ENCODE measurements around the gene RALGPS2.
"Not testable (repeated sequence)": the region's sequence is repeated elsewhere in the genome, so short reads cannot be mapped to it uniquely, and the experiment has no call there.

The RALGPS2 gene

GRCh38 chr1:178725466-178726086 is 532 bp downstream of the RALGPS2 start:
- no peak for DNase-seq

- no peak for DNase-seq
Observed at GRCh38 chr1:178726087-178726517, 1.1 kb downstream of the RALGPS2 start.

DNA sequence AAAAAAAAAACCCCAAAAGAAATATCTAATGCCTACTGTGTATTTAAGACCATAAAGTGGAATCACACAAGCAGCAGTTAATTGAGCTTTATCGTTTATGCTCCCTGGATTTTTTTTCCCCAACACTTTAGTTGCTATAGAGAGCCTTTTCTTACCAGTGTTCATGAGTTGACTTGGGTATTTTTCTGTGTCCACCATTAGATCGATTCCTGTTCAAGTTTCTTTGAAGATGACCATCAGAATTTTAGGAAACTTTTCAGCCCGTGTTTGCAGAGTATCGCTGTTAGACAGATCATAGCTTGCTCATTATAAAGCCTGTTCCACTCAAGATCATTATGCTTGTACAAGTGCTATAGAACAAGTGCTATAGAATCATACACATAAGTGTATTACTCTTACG is 1.5 kb downstream of the RALGPS2 start:
- DNase-seq = no peak

DNA sequence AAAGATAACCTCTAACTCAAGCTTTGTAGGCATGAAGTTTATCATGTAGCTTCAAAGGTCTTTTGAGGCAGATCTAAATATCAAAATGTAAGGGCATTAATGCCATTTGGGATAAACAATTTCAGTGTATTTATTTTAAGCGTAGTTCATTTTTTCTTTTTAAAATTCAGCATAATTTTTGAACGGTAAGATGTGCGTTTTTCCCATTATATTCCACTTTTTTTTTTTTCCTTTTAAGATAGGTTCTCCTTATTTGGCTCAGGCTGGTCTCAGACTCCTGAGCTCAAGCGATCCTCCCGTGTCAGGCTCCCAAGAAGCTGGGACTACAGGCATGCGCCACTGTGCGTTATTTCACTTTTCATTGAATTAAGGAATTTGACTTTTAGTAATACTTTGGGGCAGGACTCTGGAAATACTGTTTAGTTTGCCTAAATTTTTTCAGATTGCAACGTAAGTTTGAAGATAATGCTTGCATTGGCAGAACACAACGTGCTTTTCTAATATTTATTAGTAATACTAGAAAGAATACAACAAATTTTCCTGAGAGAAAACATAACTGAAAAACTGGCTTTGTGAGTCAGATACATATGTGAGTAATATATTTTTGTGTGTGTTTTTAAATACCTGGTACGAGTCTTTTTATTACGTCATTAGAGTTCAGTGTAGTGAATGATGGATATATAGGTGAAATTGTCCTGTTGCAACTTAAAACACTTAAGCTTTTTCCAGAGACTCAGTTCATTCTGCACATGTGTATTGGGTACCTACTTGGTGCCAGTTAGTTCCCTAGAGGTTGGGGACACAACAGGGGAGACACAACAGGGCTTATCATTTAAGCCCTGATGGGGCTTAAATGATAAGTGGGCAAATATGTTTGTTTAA is 2.2 kb downstream of the RALGPS2 start:
- no peak for DNase-seq

DNA sequence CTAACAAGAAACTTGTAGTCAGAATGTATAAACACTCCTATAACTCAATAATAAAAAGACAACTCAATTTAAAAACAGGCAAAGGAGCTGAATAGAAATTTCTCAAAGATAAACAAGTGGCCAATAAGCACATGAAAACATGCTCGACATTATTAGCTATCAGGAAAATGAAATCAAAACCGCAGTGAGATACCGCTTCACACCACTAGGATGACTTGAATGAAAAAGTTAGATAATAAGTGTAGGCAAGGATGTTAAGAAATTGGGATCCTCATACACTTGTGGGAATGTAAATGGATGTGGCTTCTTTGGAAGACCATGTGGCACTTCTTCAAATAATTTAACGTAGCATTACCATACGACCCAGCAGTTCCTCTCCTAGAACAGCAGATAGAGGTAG is 8.9 kb downstream of the RALGPS2 start:
- DNase-seq = no peak

GRCh38 chr1:178738780-178739179 is 13.7 kb downstream of the RALGPS2 start:
- DNase-seq = no peak

GRCh38 chr1:178739285-178740045 is 14.4 kb downstream of the RALGPS2 start:
- no peak for DNase-seq

DNA sequence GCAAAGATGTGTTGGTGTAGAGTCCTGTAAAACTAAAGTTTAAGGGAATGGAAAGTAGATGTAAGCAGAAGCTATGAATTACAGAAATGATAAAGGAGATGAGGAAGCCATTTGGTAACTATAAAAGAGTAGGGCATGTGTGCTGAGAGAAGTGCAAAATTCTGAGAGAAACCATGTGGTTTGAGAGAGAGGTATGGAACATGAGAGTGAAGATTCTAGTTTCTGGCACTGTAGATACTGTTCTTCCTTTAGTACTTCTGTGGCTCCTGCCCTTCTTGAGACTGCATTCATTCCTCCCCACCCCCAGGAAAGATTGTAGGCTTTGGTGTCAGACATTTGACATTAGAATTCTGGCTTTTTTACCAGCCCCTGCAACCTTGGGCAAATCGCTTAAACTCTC is 15.4 kb downstream of the RALGPS2 start:
- no peak for DNase-seq

- DNase-seq = no peak
Observed at GRCh38 chr1:178740924-178741323, 15.9 kb downstream of the RALGPS2 start.

- DNase-seq = no peak
Observed at GRCh38 chr1:178743801-178744200, 18.8 kb downstream of the RALGPS2 start.

- DNase-seq = no peak
Observed at GRCh38 chr1:178745260-178745659, 20.2 kb downstream of the RALGPS2 start.

GRCh38 chr1:178746345-178746744 is 21.3 kb downstream of the RALGPS2 start:
- DNase-seq = no peak

- not testable (repeated sequence) for DNase-seq
Observed at GRCh38 chr1:178747361-178747760, 22.3 kb downstream of the RALGPS2 start.

DNA sequence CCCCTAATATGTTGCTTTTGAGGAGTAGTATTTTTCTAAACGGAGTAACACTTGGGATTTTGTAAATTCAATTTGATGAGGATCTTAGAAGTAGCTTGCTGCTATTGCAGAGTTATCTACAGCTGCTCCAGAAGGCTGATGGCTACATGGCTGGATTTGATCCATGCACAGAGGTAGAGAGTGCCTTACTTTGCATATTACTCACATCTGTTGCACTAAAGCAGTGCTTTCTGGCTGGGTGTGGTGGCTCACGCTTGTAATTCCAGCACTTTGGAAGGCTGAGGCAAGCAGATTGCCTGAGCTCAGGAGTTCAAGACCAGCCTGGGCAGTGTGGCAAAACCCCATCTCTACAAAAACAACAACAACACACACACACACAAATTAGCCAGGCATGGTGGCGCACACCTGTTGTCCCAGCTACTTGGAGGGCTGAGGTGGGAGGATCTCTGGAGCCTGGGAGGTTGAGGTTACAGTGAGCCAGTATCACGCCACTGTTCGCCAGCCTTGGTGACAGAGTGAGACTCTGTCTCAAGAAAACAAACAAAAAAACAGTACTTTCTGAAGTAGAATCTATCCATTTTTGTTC is 24.6 kb downstream of the RALGPS2 start:
- no peak for DNase-seq

GRCh38 chr1:178751046-178751445 is 26.0 kb downstream of the RALGPS2 start:
- DNase-seq = no peak

DNA sequence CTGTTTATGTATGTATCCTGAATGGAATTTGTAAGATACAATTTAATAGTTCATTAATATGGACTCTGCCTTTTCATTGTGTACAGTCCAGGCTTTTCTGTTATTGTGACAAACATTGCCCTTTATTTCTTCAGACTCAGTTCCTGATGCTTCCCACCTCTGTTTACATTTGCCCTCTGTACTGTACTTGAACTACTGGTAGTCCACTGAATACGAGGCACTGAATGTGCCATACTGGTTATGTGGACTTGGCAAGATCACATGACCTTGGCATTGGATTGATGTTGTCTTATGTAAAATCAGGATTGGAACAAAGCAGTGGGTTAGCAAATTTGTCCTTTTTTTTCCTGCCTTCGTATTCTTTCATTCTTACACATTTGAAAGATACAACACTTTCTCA is 27.8 kb downstream of the RALGPS2 start:
- no peak for DNase-seq

DNA sequence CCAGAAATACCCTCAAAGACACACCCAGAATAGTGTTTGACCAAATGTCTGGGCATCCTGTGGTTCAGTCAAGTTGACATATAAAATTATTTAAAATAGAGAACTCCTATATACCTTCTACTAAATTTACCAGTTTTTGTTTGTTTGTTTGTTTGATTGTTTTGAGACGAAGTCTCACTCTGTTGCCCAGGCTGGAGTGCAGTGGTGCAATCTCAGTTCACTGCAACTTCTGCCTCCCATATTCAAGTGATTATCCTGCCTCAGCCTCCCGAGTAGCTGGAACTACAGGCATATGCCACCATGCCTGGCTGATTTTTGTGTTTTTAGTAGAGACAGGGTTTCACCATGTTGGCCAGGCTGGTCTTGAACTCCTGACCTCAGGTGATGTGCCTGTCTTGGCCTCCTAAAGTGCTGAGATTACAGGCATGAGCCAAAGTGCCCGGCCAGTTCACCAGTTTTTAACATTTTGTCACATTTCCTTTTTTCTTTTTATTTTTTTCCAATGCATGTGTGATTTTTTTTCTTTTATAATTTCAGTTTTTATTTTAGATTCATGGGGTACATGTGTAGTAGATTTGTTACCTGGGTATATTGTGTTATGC is 29.7 kb downstream of the RALGPS2 start:
- not testable (repeated sequence) for DNase-seq

- no peak for DNase-seq
Observed at GRCh38 chr1:178768423-178768822, 43.4 kb downstream of the RALGPS2 start.

DNA sequence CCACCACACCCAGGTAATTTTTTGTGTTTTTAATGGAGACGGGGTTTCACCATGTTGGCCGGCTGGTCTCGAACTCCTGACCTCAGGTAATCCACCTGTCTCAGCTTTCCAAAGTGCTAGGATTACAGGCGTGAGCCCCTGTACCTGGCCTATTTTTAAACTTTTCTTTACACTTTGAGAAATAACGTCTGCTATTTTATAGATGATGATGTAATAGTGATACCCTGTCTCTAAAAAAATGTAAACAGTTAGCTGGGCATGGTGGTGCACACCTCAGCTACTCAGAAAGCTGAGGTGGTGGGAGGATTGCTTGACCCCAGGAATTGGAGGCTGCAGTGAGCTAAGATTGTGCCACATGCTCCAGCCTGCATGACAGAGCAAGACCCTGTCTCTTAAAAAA is 47.9 kb downstream of the RALGPS2 start:
- no peak for DNase-seq

- no peak for DNase-seq
Observed at GRCh38 chr1:178774263-178774662, 49.2 kb downstream of the RALGPS2 start.

GRCh38 chr1:178776553-178776952 is 51.5 kb downstream of the RALGPS2 start:
- no peak for DNase-seq

- no peak for DNase-seq
Observed at GRCh38 chr1:178781533-178782330, 56.7 kb downstream of the RALGPS2 start.
